Stimulated activated CD4-positive, alpha-beta T cell treated with anti-CD3 and anti-CD28 coated beads, Interleukin-15, amount 100 ng/mL, for 48 hours (primary cell): ENCODE results near the gene RBM39.
"Not testable (repeated sequence)": the region's sequence is repeated elsewhere in the genome, so short reads cannot be mapped to it uniquely, and the experiment has no call there.

Experiments used
- DNase-seq, 2 donors: peaks; one replicate each; pipeline ENCODE4 v3.0.0-alpha.2; 2020; ENCODE audit warnings: low read depth in 2 of 2

RBM39 gene

DNA sequence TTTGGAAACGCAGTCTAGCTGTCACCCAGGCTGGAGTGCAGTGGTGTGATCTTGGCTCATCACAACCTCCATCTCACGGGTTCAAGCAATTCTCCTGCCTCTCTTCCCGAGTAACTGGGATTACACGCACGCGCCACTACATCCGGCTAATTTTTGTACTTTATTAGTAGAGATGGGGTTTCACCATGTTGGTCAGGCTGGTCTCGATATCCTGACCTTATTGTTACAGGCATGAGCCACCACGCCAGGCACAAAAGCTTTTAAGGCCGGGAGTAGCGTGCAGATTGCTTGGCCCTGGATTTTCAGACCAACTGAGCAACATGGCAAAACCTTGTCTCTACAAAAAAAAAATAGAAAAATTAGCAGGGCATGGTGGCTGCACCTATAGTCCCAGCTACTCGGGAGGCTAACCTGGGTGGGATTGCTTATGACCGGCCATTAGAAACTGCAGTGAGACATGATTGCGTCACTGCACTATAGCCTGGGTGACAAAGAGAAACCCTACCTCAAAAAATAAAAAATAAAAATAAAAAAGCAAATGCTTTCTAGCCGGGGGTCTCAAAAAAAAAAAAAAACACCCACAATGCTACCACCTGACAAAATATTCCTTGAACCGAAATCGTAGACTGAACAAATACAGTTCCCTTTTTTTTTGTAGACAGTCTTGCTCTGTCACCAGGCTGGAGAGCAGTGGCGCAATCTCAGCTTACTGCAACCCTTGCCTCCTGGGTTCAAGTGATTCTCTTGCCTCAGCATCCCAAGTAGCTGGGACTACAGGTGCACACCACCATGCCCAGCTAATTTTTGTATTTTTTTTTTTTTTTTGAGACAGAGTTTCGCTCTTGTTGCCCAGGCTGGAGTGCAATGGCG is 15.0 kb downstream of the RBM39 start:
- no peak for DNase-seq

DNA sequence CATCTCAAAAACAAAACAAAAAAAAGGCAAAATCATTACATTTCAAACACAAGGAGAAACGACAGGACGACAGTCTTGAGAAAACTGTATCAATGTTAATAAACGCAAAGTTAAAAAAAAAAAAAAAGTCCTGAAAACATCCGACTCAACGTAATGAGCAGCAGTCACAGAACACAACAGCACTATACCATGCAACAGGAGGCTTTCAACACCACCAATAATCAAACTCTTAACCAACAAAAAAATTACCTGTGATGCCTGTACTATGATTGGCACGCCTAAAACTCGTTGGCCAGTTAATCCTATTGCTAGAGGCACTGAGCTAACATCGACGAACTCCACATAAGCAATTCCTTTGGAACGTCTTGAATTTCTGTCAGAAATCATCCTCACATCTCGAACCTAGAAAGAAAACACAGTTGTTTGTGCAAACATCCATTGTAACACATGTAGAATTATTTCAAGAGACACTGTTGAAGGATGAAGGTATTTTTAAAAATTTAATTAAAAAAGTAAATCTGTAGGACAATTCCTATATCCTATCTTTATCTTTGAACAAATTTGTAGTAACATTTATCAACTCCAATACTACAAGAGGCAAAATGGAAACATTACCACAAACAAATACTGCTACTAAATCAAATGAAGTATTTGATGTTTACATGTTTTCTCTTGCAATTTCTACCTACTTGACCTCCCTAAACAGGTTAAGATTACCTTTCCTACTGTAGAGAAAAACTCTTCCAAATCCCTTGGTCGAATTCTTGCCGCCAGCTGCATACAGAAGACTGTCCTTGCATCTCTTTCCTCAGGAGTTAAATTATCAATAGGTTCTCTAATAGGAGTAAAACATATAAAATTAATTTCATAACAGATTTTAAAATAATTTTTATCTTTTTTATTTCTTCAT is 17.5 kb downstream of the RBM39 start:
- DNase-seq, result no peak

DNA sequence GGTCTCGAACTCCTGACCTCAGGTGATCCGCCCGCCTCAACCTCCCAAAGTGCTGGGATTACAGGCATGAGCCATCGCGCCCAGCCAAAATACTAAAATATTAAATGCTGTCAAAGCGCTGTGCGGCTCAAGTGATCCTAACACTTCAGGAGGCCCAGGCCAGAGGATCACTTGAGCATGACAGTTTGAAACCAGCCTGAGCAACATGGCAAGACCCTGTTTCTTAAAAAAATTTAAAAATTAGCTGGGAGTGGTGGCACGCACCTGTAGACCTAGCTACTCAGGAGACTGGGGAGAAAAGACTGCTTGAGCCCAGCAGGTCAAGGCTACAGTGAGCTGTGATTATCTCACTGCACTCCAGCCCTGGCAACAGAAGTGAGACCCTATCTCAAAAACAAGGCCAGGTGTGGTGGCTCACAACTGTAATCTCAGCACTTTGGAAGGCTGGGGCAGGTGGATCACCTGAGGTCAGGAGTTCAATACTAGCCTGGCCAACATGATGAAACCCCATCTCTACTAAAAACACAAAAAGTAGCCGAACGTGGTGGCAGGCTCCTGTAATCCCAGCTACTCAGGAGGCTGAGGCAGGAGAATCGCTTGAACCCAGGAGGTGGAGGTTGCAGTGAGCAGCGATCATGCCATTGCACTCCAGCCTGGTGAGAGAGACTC is 18.3 kb downstream of the RBM39 start:
- not testable (repeated sequence) for DNase-seq

DNA sequence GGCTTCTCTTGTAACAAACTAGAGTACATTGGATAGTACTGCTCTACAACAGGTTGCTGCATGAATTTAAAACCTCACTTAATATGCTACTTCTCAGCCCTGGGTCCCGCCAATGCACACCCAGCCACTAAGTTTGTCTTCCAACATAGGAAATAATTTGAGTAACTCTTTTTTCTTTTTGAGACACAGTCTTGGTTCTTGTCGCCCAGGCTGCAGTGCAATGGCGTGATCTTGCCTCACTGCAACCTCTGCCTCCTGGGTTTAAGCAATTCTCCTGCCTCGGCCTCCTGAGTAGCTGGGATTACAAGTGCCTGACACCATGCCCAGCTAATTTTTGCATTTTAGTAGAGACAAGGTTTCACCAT is 18.8 kb downstream of the RBM39 start:
- DNase-seq, result not testable (repeated sequence)

DNA sequence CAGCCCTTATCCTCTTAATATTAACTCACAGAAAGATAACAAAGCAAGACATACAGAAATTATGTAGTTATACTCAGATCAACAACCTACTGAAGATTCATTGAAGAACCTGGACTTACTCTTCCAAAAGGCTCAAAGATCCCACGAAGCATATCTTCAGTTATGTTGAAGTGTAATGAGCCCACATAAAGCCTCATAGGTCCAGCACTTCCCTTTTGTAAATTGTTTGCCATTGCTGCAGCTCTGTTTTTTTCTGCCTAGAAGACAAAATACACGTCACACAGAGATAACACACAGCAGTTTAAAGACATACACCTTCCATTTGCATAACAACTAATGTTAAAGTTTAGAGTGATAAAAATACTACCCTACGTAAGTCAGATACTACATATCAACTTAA is 20.4 kb downstream of the RBM39 start:
- no peak for DNase-seq

DNA sequence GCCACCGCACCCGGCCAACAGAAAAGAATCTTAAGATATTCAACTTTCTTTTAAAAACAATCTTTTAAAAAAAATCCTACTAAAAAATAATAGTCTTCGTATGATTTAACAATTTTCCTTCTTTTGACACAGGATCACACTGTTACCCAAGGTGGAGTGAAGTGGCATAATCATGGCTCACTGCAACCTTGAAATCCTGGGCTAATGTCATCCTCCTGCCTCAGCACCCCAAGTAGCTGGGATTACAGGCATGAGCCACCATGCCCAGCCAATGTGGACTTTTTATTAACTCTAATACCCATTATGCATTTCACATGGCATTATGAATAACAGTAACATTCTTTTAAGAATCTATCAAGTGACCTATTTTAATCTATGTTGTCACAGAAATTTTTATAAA is 20.8 kb downstream of the RBM39 start:
- no peak for DNase-seq

DNA sequence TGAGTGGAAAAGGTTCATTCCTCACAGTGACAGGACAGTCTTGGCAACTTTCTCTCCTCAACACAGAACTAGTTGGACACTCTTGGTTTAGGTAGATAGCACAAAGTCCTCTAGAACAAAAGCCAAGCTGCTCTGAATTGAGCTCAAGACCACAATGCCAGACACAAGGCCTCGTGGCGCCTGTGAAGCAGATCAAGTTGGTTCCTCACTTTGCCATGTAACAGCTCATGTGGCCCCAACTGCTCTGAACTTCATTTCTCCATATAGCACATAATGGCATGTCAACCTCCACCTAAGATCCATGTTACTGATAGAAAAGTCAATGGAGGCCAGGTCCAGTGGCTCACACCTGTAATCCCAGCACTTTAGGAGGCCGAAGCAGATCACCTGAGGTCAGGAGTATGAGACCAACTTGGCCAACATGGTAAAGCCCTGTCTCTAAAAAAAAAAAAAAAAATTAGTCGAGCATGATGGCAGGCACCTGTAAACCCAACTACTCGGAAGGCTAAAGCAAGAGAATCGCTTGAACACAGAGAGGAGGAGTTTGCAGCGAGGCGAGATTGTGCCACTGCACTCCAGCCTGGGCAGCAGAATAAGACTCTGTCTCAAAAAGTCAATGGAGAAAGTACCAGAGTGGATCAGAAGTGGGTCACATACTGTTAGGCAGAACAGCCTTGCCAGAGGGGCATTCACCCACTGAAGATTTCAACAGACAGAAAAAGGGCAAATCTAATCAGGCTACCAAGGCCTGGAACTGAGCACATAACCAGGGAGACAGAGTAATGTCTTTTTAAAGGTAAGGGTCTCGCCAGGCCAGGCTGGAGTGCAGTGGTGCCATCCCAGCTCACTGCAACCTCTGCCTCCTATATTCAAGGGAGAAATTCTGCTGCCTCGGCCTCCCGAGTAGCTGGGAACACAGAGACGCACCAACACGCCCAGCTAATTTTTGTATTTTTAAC is 21.6 kb downstream of the RBM39 start:
- DNase-seq, result no peak

DNA sequence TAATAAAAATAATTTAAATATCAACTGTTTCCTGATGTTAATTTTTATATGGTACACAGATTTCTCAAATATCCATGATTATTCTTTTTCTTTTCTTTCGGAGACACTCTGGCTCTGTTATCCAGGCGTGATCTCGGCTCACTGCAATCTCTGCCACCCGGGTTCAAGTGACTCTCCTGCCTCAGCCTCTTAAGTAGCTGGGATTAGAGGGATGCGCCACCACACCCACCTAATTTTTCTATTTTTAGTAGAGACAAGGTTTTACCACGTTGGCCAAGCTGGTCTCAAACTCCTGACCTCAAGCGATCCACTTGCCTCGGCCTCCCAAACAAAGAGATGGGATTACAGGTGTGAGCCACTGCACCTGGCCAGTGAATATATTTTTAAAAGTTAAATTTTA is 22.3 kb downstream of the RBM39 start:
- no peak for DNase-seq

DNA sequence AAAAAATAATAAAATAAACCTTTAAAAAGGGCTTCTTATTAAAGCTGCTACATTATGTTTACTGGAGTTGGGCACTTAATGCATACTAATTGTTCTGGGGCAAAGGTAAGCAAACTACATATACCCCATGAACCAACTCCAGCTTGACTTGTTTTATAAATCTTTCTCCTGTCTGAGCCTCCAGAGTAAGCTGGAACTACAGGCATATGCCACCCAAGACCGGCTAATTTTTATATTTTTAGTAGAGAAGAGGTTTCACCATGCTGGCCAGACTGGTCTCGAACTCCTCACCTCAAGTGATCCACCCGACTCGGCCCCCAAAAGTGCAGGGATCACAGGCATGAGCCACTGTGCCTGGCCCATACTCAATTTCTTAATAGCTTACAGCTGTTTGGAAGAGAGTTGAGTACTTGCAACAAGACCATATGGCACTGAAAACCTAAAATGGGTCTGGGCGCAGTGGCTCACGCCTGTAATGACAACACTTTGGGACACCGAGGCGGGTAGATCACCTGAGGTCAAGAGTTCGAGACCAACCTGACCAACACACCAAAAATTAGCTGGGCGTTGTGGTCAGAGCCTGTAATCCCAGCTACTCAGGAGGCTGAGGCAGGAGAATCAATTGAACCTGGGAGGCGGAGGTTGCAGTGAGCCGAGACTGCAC is 23.0 kb downstream of the RBM39 start:
- no peak for DNase-seq

DNA sequence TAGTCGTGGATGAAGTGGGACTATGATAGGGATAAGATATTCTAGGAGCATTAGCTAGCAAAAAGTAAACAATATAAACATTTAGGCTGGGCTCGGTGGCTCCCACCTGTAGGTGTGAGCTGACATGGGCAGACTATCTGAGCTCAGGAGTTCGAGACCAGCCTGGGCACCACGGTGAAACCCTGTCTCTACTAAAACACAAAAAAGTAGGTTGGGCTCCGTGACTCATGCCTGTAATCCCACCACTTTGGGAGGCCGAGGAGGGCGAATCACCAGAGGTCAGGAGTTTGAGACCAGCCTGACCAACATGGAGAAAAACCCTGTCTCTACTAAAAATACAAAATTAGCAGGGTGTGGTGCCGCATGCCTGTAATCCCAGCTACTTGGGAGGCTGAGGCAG is 23.7 kb downstream of the RBM39 start:
- not testable (repeated sequence) for DNase-seq

DNA sequence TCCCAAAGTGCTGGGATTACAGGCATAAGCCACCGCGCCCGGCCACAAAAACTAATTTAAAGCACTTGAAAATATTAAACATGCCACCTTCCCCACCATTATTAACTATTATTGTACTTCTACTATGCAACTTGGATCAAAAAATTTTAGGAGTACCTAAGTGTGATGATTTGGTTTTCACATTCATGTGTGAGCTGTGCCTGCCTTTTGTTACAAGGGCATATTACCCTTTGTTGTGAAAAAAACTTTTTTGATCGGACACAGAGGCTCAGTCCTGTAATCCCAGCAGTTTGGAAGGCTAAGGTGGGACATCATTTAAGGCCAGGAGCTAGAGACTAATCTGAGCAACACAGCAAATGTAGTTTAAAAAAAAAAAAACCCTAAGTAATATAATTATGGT is 25.7 kb downstream of the RBM39 start:
- no peak for DNase-seq

DNA sequence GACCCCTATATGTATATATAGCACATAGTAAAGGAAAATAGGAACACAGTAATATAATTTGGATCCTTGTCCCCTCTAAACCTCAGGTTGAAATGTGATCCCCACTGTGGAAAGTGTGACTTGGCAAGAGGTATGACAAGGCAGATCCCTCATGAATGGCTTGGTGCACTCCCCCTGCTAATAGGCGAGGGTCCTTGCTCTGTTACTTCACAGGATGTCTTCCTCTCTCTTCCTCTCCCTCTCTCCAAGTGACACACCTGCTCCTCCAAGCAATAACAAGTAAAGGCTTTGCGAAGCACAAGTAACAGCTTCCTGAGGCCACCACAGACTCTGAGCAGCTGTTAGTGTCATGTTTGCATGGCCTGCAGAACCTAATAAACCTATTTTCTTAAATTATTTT is 26.4 kb downstream of the RBM39 start:
- no peak for DNase-seq

DNA sequence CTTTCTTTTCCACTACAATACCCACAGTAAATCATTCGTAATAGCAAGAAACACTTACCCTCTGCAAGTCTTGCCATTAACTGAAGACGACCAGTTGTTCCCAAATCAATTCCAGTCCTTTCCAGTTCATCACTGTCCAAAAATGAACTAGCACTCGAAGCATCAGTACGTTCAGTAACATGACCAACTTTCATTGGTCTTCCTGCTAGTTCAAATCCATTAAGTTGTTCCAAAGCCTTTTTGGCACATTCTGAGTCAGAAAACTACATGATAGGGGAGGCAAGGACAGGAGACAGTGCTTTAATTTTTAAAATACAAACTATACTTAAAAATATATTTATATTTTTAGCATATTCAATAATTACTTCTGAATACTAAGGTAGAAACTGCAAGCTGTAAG is 27.9 kb downstream of the RBM39 start:
- DNase-seq, result no peak

DNA sequence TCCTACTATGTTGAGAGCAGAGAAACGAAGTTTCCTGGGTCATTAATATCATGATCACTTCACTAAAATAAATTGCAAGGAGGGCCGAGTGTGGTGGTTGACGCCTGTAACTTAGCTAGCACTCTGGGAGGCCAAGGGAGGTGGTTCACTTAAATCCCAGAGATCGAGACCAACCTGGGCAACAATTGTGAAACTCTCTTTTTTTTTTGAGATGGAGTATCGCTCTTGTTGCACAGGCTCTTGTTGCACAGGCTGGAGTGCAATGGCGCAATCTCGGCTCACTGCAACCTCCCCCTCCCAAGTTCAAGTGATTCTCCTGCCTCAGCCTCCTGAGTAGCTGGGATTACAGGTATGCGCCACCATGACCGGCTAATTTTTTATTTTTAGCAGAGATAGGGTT is 28.9 kb downstream of the RBM39 start:
- DNase-seq, result not testable (repeated sequence)

DNA sequence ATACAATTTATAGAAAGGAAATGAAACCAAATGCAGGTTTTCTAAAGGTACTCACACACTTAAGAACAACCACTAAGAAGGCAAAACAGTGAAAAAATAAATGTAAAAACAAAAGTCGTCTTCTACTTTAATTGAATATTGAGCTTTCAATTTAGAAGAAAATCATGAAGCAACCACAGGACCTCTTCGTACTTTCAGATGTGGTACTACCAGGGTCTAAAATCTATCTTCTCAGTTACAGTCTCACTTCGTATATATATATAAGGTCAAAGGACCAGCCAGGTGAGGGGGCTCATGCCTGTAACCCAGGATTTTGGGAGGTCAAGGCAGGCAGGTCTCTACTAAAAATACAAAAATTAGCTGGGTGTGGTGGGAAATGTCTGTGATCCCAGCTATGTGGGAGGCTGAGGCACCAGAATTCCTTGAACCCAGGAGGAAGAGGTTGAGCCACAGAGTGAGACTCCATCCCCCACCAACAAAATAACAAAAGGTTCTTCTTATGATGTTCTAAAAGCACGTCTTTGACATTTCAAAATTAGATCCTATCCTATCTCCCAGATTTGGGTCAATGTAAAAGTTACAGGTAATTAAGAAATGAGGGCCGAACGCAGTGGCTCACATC is 30.4 kb downstream of the RBM39 start:
- DNase-seq, result no peak

DNA sequence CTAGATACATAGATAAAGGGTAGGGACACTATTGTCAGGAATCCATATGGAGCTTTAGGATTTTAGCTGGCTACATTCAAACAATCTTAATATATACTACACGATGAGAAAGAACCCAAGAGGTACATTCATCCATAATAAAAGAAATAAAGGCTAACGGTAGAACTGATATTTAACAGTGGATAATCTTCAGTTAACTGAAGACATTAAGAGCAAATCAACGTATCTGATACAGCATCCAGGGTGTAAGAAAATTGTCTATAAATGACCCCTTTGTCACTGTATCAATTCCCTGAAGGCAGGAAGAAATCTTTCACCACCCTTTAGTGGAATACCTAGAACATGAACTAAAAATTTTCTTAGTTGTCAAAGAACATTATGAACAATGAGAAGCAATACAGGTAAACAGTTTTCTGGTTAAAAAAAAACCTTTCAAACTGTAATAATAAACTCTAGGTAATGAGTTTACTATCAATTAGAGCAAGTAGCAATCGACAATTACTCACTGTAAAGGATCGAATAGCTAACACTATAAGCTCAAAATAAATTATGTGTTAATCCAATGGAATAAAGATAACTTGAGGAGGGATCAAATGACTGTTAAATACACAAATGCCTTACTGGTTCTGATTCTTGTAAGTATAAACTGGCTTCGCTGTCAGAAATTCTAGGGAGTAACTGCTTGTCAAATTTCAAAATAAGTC is 31.0 kb downstream of the RBM39 start:
- no peak for DNase-seq

DNA sequence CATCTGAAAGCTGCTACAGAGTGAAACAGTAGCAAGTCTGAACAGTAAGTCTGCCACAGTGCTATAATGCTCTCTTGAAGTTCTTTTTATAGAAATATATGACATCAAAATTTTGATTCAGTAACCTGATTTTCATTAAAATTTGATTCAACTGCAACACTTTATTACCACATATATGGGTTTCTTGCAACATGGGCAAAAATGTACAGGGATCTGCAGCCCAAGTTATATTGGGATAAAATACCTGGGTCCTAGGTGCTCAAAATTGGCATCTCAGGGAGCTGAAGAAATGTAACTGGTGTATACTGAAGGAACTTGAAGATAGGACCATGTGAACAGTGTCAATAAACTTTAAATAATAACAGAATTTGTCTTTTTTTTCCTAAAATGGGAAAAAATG is 32.0 kb downstream of the RBM39 start:
- DNase-seq, result no peak

DNA sequence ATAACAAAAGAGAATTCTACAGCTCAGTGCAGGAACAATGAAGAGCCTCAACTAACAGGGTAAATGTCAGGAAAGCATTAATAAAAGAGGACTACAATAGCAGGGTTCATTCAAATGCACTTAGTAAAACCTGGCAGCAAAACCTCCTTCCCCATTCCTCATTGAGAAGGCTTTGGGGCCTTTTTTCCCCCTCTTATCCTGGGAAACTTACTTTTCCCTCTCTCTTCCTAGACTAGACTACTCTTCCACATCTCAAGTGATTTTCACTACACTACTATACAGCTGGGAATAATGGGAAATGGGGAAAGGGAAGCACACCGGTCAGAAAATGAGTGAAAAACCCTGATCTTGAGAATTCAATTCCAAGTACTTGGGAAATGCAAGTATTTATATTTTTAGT is 32.8 kb downstream of the RBM39 start:
- DNase-seq, result no peak

DNA sequence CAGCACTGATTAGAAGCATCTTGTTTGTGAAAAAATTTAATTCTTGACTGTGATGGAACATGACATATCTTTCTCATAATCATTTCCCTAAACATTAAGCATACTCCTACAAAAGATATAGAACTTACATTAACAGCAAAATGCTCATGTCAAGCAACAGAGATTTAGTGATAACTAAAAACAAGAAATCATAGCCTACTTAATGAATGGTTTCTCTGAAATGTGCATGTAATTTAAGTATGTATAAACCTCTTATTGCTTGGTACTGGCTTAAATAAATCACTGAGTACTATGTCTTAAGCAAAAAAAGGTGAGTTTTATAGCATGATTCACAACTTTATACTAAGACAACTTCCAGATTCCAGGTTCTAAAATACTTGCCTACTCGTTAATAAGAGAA is 33.6 kb downstream of the RBM39 start:
- no peak for DNase-seq
